Measurements from ENCODE around the gene AP5B1. TPM values are rescaled to one million over a fixed set of nuclear protein-coding genes. Genes with fewer than 3 reads are reported as not detected.

AP5B1 gene
- total RNA-seq, 2 experiments from 2014 or later, result 12.9 to 25.6 TPM

DNA sequence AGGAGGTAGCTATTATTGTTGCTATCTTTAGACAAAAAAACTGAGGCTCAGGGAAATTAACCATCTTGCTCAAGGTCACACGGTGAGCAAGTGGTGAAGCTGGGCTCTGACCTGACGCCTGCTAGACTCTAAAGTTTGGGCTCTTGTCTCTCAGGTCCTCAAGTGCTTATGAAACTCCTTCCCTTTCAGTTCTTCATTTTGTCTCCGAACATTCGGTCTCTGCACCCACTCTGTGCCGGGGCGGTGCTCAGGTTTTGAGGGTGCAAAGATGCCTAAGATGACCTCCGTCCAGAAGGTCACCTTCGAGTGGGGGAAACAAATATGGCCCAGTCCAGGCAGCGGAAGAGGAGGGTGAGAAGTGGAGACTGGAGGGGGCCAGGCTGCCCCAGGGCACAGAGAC lies 22.1 kb upstream of the AP5B1 start:
- BruUV-seq (replicated peaks), result no TSS peak
- Histone ChIP-seq H3K27ac (ENCODE audit: low read depth, low read length, poor library complexity, severe bottlenecking) (no peak overlapping the region), H2AFZ (ENCODE audit: low read length) (no peak overlapping the region), H3K79me2 (ENCODE audit: insufficient read depth, low read depth, low read length) (no peaks in the 10 kb centered on the region), H3K4me2 (ENCODE audit: low read length) (no peak overlapping the region), H3K36me3 (ENCODE audit: insufficient read depth, low read length) (no peaks in the 10 kb centered on the region), H3K4me1 (ENCODE audit: insufficient read depth, low read length, poor library complexity, severe bottlenecking) (peaks cover 6% of the 10 kb centered on the region), H3K4me3 (ENCODE audit: low read depth, low read length, poor library complexity, severe bottlenecking) (no peak overlapping the region), H3K9me2 (ENCODE audit: insufficient read depth, low read length) (no peaks in the 10 kb centered on the region), H3K9me3 (ENCODE audit: low read length) (no peaks in the 10 kb centered on the region), H4K20me1 (ENCODE audit: insufficient read depth, low read length) (no peaks in the 10 kb centered on the region)
- TF ChIP-seq CTCF (conservative IDR thresholded peaks at IDR 0.05; ENCODE audit: low read length) (no peak), EZH2phosphoT487 (IDR thresholded peaks at IDR 0.05; ENCODE audit: borderline replicate concordance, low read depth, low read length) (no peak)
- peak; percentile 29 for DNase-seq (ENCODE audit: low spot score)
- POLR2A ChIA-PET, result interaction anchor here (0.7 kb wide), 2 partner anchors 26 to 510 kb away, joined by 3 read pairs; no protein-coding TSS in a partner anchor
- intact Hi-C loops (cut with micrococcal nuclease; ENCODE audit: unreplicated experiment), result loop anchor here (1.0 kb wide), 1 partner anchor 23 kb away; the partner anchor contains the start of gene AP5B1
- CTCF ChIA-PET (ENCODE audit: unreplicated experiment), result interaction anchor here (1.0 kb wide), 1 partner anchor 24 kb away, joined by 3 read pairs; no protein-coding TSS in a partner anchor

DNA sequence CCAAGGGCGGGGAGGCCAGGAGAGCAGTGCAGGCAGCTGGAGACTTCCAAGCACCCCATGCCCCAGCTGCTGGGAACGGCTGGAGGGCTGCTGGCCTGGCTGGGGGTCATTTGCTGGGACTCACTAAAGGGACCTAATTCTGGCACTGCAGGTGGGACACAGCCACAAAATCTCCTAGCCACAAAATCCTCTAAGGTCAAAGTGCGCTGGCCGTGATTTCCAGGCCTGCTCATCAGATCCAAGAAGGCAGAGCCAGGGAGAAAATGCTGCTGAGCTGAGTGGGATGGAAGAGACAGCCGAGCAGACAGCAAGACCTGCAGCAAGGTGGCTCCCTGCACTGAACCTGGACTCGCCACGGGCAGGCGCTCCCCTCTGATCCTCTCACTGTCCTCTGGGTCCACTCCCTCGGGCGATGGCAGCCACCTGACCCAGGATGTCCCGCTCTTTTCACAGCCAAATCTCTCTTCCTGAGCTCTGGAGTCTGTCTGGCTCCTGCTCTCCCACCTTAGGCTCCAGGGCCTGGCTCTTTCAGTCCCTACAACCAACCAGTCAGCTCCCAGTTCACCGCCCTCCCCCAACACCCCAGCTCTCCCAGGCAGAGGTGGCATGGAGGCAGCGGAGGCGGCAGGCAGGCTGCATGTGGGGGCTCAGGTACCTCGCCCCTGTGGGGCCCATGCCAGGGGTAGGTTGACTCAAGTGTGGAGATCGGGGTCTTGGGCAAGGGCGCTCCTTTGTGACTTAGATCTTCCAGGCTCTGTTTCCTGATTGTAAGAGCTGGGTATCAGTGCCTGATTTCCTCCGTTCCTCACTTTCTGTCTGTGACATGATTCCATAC lies 20.6 kb upstream of the AP5B1 start:
- Histone ChIP-seq H3K9me2 (ENCODE audit: insufficient read depth, low read length) (no peaks in the 10 kb centered on the region), H2AFZ (ENCODE audit: low read length) (no peak overlapping the region), H4K20me1 (ENCODE audit: insufficient read depth, low read length) (no peaks in the 10 kb centered on the region), H3K4me3 (ENCODE audit: low read depth, low read length, poor library complexity, severe bottlenecking) (no peak overlapping the region), H3K79me2 (ENCODE audit: insufficient read depth, low read depth, low read length) (no peaks in the 10 kb centered on the region), H3K4me2 (ENCODE audit: low read length) (no peak overlapping the region), H3K4me1 (ENCODE audit: insufficient read depth, low read length, poor library complexity, severe bottlenecking) (peaks cover 6% of the 10 kb centered on the region), H3K36me3 (ENCODE audit: insufficient read depth, low read length) (no peaks in the 10 kb centered on the region), H3K9me3 (ENCODE audit: low read length) (no peaks in the 10 kb centered on the region), H3K27ac (ENCODE audit: low read depth, low read length, poor library complexity, severe bottlenecking) (no peak overlapping the region)
- BruUV-seq (replicated peaks), result no TSS peak
- no peak for DNase-seq (ENCODE audit: low spot score)
- intact Hi-C loops (cut with micrococcal nuclease; ENCODE audit: unreplicated experiment), result no loop called here
- TF ChIP-seq CTCF (conservative IDR thresholded peaks at IDR 0.05; ENCODE audit: low read length) (no peak), EZH2phosphoT487 (IDR thresholded peaks at IDR 0.05; ENCODE audit: borderline replicate concordance, low read depth, low read length) (no peak)
- ChIA-PET CTCF (ENCODE audit: unreplicated experiment) (no interaction called here), POLR2A (interaction anchor here (0.6 to 0.7 kb wide), 2 partner anchors 115 to 574 kb away, joined by 4 to 5 read pairs; no protein-coding TSS in a partner anchor)

DNA sequence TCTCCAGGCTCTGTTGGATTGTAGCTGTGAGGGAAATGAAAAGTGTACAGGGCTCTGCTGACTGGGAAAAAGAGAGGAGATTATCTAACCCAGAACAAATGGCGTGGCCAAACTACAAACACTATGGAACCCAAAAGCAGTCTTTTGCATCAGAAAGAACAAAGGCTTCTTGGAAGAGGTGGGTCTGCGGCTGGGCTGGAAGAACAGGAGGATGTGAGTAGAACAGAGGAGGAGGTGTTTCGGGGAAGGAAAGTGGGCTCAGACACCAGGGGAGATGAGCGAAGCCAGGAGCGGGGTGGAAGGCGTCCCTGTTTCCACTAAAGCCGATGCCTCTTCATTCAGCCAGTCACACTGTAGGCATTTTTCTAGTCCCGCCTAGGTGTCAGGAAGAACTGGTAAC lies 18.1 kb upstream of the AP5B1 start:
- H4K20me1 ChIP-seq (ENCODE audit: insufficient read depth, low read length), result no peaks in the 10 kb centered on the region
- no peak overlapping the region for H3K4me2 ChIP-seq (ENCODE audit: low read length)
- no peak for DNase-seq (ENCODE audit: low spot score)
- intact Hi-C loops (cut with micrococcal nuclease; ENCODE audit: unreplicated experiment), result no loop called here
- ChIA-PET CTCF (ENCODE audit: unreplicated experiment) (no interaction called here), POLR2A (interaction anchor here (0.9 kb wide), 1 partner anchor 19 kb away, joined by 3 read pairs; no protein-coding TSS in a partner anchor)
- H3K9me3 ChIP-seq (ENCODE audit: low read length), result no peaks in the 10 kb centered on the region
- no peaks in the 10 kb centered on the region for H3K79me2 ChIP-seq (ENCODE audit: insufficient read depth, low read depth, low read length)
- TF ChIP-seq EZH2phosphoT487 (IDR thresholded peaks at IDR 0.05; ENCODE audit: borderline replicate concordance, low read depth, low read length) (no peak), CTCF (conservative IDR thresholded peaks at IDR 0.05; ENCODE audit: low read length) (no peak)
- no peak overlapping the region for H2AFZ ChIP-seq (ENCODE audit: low read length)
- BruUV-seq (replicated peaks), result no TSS peak
- peaks cover 6% of the 10 kb centered on the region for H3K4me1 ChIP-seq (ENCODE audit: insufficient read depth, low read length, poor library complexity, severe bottlenecking)
- no peak overlapping the region for H3K27ac ChIP-seq (ENCODE audit: low read depth, low read length, poor library complexity, severe bottlenecking)
- no peaks in the 10 kb centered on the region for H3K36me3 ChIP-seq (ENCODE audit: insufficient read depth, low read length)
- no peak overlapping the region for H3K4me3 ChIP-seq (ENCODE audit: low read depth, low read length, poor library complexity, severe bottlenecking)
- no peaks in the 10 kb centered on the region for H3K9me2 ChIP-seq (ENCODE audit: insufficient read depth, low read length)
